Ishikawa (cell line): ENCODE results near the gene MYLK.

Experiments
- CEBPB ChIP-seq: IDR thresholded peaks from 2 replicates; pipeline ENCODE4 v1.6.1; 2012
- CREB1 ChIP-seq: IDR thresholded peaks from 2 replicates; pipeline ENCODE4 v1.6.1; 2012; ENCODE audit warnings: low read depth
- EGR1 ChIP-seq: IDR thresholded peaks from 2 replicates; pipeline ENCODE4 v1.6.1; 2012
- EP300 ChIP-seq: IDR thresholded peaks from 2 replicates; pipeline ENCODE4 v1.6.1; 2012; ENCODE audit warnings: borderline replicate concordance
- FOXM1 ChIP-seq: IDR thresholded peaks from 2 replicates; pipeline ENCODE4 v1.6.1; 2012; ENCODE audit warnings: low read depth, borderline replicate concordance
- NFIC ChIP-seq: IDR thresholded peaks from 2 replicates; pipeline ENCODE4 v1.6.1; 2012
- RAD21 ChIP-seq: IDR thresholded peaks from 2 replicates; pipeline ENCODE4 v1.6.1; 2012; ENCODE audit warnings: low read depth
- TAF1 ChIP-seq: IDR thresholded peaks from 2 replicates; pipeline ENCODE4 v1.6.1; 2012; ENCODE audit warnings: low read depth, mild to moderate bottlenecking
- TCF12 ChIP-seq: IDR thresholded peaks from 2 replicates; pipeline ENCODE4 v1.6.1; 2012; ENCODE audit warnings: low read depth
- TEAD4 ChIP-seq: IDR thresholded peaks from 2 replicates; pipeline ENCODE4 v1.6.1; 2012
- YY1 ChIP-seq: IDR thresholded peaks from 2 replicates; pipeline ENCODE4 v1.6.1; 2012; ENCODE audit warnings: low read depth
- ZBTB7A ChIP-seq: IDR thresholded peaks from 2 replicates; pipeline ENCODE4 v1.6.1; 2012; ENCODE audit warnings: low read depth
- TF ChIP-seq, protein P1 (sequence below): IDR thresholded peaks from 2 replicates; pipeline ENCODE4 v1.6.1; 2012
- TF ChIP-seq, protein P2 (sequence below): IDR thresholded peaks from 2 replicates; pipeline ENCODE4 v1.6.1; 2012
- TF ChIP-seq, protein P3 (sequence below): IDR thresholded peaks from 2 replicates; pipeline ENCODE4 v1.6.1; 2012; ENCODE audit warnings: low read depth, mild to moderate bottlenecking

Gene MYLK

DNA sequence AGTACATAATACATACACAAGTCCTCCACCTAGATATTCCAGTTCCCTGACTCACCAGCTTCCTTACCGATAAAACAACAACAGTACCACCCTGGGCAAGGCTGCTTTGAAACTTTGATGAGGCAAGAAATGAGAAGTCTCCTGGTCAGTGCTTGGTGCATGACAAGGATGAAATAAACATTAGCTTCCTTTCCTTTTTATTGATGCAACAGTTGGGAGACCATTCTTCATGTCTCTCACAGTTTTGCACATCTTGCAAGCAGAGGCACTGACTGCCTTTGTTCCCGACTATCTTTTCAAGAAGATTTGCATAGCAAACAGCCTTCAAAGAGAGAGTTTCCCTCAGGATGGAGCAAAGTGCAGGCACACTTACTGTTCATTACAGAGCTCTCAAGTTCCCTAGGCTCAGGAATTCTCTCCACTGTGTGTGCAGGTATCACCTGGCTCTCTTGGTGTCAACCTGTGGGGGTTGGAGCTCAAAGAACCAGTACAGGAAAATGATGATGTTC is 65.2 kb downstream of the MYLK start:
- TF ChIP-seq FOXM1 (no peak), EGR1 (no peak), ZBTB7A (no peak), YY1 (no peak), EP300 (no peak)
- TF ChIP-seq, protein P1, sequence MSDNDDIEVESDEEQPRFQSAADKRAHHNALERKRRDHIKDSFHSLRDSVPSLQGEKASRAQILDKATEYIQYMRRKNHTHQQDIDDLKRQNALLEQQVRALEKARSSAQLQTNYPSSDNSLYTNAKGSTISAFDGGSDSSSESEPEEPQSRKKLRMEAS: no peak
- TF ChIP-seq, protein P2, sequence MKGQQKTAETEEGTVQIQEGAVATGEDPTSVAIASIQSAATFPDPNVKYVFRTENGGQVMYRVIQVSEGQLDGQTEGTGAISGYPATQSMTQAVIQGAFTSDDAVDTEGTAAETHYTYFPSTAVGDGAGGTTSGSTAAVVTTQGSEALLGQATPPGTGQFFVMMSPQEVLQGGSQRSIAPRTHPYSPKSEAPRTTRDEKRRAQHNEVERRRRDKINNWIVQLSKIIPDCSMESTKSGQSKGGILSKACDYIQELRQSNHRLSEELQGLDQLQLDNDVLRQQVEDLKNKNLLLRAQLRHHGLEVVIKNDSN: no peak

DNA sequence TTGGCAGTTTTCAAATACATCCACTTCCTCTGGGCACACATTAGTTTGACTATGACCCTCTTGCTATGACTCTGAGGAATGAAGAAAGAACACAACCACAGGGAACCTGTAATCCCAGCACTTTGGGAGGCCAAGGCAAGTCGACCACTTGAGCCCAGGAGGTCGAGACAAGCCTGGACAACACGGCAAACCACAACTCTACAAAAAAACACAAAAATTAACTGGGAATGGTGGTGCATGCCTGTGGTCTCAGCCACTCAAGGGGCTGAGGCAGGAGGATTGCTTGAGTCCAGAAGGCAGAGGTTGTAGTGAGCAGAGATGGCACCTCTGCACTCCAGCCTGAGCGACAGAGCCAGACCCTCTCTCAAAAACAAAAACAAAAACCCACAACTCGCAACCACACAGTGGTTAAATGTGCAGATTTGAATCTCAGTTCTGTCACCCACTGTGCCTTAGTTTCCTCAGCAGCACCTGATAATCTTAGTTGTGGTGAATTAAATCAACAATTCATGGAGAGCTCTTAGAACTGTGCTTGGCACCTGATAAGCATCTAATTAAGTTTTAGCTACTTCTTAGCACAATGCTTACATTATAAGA is 65.7 kb downstream of the MYLK start:
- no peak for TF ChIP-seq YY1
- TF ChIP-seq FOXM1: no peak
- TF ChIP-seq CEBPB: no peak
- no peak for TF ChIP-seq TAF1
- TF ChIP-seq RAD21: no peak
- TF ChIP-seq EGR1: no peak

DNA sequence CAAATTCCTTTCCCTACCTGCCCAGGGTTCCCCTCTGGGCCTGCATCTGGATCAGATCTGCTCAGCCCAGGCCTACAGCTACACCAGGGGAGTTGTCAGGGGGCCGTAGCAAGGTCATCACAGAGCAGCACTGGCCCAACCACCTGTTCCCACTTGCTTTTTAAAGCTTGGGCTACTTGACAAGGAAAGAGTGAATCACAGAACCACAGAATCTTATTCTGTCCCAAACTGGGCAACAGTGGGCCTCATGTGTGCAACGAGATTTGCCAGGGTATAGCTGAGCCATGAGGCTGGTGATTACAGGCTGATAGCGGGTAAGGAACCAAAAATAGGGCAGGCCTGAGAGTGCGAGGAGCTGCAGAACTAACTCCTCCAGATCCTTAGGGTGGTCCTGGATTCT is 66.7 kb downstream of the MYLK start:
- no peak for TF ChIP-seq YY1
- no peak for TF ChIP-seq ZBTB7A
- no peak for TF ChIP-seq EGR1
- no peak for TF ChIP-seq TAF1
- no peak for TF ChIP-seq TCF12
- no peak for TF ChIP-seq NFIC
- no peak for TF ChIP-seq EP300
- TF ChIP-seq CEBPB: no peak
- TF ChIP-seq TEAD4: no peak
- TF ChIP-seq, protein P2: no peak
- no peak for TF ChIP-seq RAD21
- TF ChIP-seq CREB1: no peak
- TF ChIP-seq, protein P3, sequence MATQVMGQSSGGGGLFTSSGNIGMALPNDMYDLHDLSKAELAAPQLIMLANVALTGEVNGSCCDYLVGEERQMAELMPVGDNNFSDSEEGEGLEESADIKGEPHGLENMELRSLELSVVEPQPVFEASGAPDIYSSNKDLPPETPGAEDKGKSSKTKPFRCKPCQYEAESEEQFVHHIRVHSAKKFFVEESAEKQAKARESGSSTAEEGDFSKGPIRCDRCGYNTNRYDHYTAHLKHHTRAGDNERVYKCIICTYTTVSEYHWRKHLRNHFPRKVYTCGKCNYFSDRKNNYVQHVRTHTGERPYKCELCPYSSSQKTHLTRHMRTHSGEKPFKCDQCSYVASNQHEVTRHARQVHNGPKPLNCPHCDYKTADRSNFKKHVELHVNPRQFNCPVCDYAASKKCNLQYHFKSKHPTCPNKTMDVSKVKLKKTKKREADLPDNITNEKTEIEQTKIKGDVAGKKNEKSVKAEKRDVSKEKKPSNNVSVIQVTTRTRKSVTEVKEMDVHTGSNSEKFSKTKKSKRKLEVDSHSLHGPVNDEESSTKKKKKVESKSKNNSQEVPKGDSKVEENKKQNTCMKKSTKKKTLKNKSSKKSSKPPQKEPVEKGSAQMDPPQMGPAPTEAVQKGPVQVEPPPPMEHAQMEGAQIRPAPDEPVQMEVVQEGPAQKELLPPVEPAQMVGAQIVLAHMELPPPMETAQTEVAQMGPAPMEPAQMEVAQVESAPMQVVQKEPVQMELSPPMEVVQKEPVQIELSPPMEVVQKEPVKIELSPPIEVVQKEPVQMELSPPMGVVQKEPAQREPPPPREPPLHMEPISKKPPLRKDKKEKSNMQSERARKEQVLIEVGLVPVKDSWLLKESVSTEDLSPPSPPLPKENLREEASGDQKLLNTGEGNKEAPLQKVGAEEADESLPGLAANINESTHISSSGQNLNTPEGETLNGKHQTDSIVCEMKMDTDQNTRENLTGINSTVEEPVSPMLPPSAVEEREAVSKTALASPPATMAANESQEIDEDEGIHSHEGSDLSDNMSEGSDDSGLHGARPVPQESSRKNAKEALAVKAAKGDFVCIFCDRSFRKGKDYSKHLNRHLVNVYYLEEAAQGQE: no peak
- TF ChIP-seq FOXM1: no peak

DNA sequence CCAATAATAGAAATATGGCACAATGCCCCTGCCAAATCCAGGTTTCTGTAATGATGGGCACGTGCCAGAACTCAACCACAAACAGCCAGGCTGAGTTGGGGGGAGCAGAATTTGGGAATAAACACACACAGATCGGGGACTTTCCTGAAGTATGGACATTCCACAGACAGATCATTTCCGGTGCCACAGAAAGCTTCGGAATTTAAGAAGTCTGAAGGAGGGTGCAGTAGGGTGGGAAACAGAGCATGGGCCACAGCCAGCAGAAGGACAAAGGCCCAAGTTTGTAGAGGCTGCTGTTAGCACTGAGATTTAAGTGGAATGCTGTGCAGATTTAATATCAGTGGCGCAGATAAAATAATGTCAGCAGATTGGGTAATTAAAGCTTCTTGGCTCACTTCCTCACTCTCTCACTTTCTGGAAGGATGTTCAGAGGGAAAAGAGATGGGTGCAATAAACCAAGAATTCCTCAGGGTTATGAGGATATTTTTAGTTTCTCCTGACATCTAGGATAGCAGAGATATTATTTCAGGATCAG is 67.4 kb downstream of the MYLK start:
- TF ChIP-seq EP300 (no peak), TCF12 (no peak), TAF1 (no peak), CEBPB (no peak), RAD21 (no peak), FOXM1 (no peak)
- TF ChIP-seq, protein P3: no peak

DNA sequence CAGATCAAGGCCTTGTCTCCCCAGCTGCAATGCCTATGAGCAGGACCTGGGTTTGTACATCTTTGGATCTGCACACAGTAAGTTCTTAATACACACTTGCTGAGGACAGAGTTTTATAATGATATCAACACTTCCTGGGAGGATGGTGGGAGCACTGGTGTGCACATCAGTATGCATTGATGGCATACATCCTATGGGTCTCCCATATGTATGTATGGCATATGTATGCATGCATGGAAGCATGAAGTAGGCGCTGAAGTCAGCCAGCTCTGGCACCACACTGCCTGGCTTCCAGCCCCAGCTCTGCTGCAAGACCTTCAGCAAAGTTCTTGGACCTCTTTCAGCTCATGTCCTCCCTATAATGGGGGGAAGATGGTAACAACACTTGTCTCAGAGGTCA is 68.2 kb downstream of the MYLK start:
- TF ChIP-seq TAF1 (no peak), TEAD4 (no peak), ZBTB7A (no peak), EP300 (no peak), FOXM1 (no peak), NFIC (no peak), EGR1 (no peak), RAD21 (no peak)
- TF ChIP-seq, protein P1: no peak
- TF ChIP-seq, protein P2: no peak

DNA sequence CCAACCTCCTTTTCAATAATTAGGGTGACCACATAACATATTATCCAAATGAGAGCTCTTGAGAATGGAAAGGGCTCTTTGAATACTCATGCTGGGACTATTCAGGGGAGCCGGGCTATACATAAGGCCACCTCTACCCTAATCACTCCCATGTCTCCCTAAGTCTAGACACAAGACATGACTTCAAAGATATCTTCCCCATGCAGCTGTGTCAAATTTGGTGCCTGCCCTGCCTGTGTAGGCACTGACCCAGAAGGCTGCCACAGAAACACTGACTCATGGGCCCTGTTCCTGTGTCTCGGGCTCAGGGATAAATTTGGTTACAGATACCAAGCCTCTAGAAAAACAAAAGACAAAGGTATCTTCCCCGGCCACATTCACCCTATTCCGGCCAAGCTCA is 70.3 kb downstream of the MYLK start:
- TF ChIP-seq, protein P3: no peak
- TF ChIP-seq TEAD4: no peak
